Left lung (tissue), 14 donors: ENCODE results near the gene THUMPD1. TPM values are rescaled to one million over a fixed set of nuclear protein-coding genes. Genes with fewer than 3 reads are reported as not detected.

Experiments
- ATAC-seq: fragments of 200-7000 bp; cut with Tn5 transposase; one replicate; pipeline ENCODE4 v1.9.1; 2020; ENCODE audit warnings: moderate library complexity
- DNase-seq, 4 donors: peaks; one replicate each; pipeline ENCODE4 v3.0.0-alpha.2; 2013 to 2020
- H3K27ac ChIP-seq, 2 donors: fragments of 200-600 bp; sonication (generic) in 1 of 2; one replicate each; pipeline versions ENCODE4 v1.5.0 to v1.8.0; 2020 to 2021
- H3K27me3 ChIP-seq, 2 donors: fragments of 200-600 bp; sonication (generic) in 1 of 2; one replicate each; pipeline versions ENCODE4 v1.5.0 to v1.8.0; 2020 to 2021
- H3K36me3 ChIP-seq, 2 donors: fragments of 200-600 bp; sonication (generic) in 1 of 2; one replicate each; pipeline versions ENCODE4 v1.5.0 to v1.8.0; 2020 to 2021
- H3K4me1 ChIP-seq, 2 donors: fragments of 200-600 bp; one replicate each; pipeline ENCODE4 v1.8.0; 2021
- H3K4me3 ChIP-seq, 2 donors: fragments of 200-600 bp; sonication (generic) in 1 of 2; one replicate each; pipeline versions ENCODE4 v1.5.0 to v1.8.0; 2020 to 2021; ENCODE audit warnings: mild to moderate bottlenecking in 1 of 2
- H3K9me3 ChIP-seq, 2 donors: fragments of 200-600 bp; sonication (generic) in 1 of 2; one replicate each; pipeline versions ENCODE4 v1.5.0 to v1.8.0; 2020 to 2021
- CTCF ChIP-seq, 2 donors: fragments of 200-600 bp; sonication (generic) in 1 of 2; IDR thresholded peaks; one replicate each; pipeline versions ENCODE4 v1.5.0 to v1.8.0; 2021; ENCODE audit warnings: antibody characterized with exemption in 2 of 2
- intact Hi-C, 2 donors: fragments of 100-400 bp; cut with DNase I; formaldehyde crosslinking; loops; one replicate each; pipeline versions ENCODE4 v1.11.2 to v1.14.2; 2022
- long read RNA-seq, 12 donors: library from polyadenylated mRNA in 2 of 12; unstranded in 2 of 12; transcript quantifications; one replicate each; pipeline ENCODE4 v2.0.0 and lab custom pipeline, GENCODE V29; 2019 to 2026
- polyA plus RNA-seq, 6 donors: library from polyadenylated mRNA; unstranded; fragments of 120-200 nt; gene quantifications; one replicate each; pipeline ENCODE4 v1.2.1, GENCODE V29; 2013; ENCODE audit not compliant: insufficient read length in 6 of 6
- total RNA-seq, 2 donors: library from RNA; stranded (reverse); fragmentation: NEBNext Ultra II Directional; extraction: Animal tissue kit (Norgen Biotek cat#: 25700); gene quantifications; one replicate each; pipeline ENCODE4 v1.2.1, GENCODE V29; 2021
- donor health status: DM: no; HTN: yes; CAD: no.
- donor health status: DM: no; HTN: no; CAD: no.

The THUMPD1 gene
- total RNA-seq, result 10 to 100 TPM; 31.0 to 32.7 TPM
- 10 to 100 TPM; 71.0 to 87.8 (median 78.1) TPM for polyA plus RNA-seq
- long read RNA-seq, donor 1, full-length matches to known transcripts, result 29 of 40 reads
- long read RNA-seq, donor 1, partial matches to known transcripts, result 11 of 40 reads
- long read RNA-seq, donor 1, other reads (novel, unspliced or antisense), result 0 of 40 reads
- long read RNA-seq, donor 2, full-length matches to known transcripts, result 18 of 23 reads
- long read RNA-seq, donor 2, partial matches to known transcripts, result 5 of 23 reads
- long read RNA-seq, donor 2, other reads (novel, unspliced or antisense), result 0 of 23 reads
- long read RNA-seq, donor 3, full-length matches to known transcripts, result 13 of 19 reads
- long read RNA-seq, donor 3, partial matches to known transcripts, result 6 of 19 reads
- long read RNA-seq, donor 3, other reads (novel, unspliced or antisense), result 0 of 19 reads
- long read RNA-seq, donor 4, full-length matches to known transcripts, result 6 of 11 reads
- long read RNA-seq, donor 4, partial matches to known transcripts, result 2 of 11 reads
- long read RNA-seq, donor 4, other reads (novel, unspliced or antisense), result 3 of 11 reads
- long read RNA-seq, donor 5, full-length matches to known transcripts, result 14 of 21 reads
- long read RNA-seq, donor 5, partial matches to known transcripts, result 7 of 21 reads
- long read RNA-seq, donor 5, other reads (novel, unspliced or antisense), result 0 of 21 reads
- long read RNA-seq, donor 6, full-length matches to known transcripts, result 9 of 9 reads
- long read RNA-seq, donor 6, partial matches to known transcripts, result 0 of 9 reads
- long read RNA-seq, donor 6, other reads (novel, unspliced or antisense), result 0 of 9 reads
- long read RNA-seq, donor 7, full-length matches to known transcripts, result 10 of 94 reads
- long read RNA-seq, donor 7, partial matches to known transcripts, result 84 of 94 reads
- long read RNA-seq, donor 7, other reads (novel, unspliced or antisense), result 0 of 94 reads
- long read RNA-seq, donor 8, full-length matches to known transcripts, result 16 of 16 reads
- long read RNA-seq, donor 8, partial matches to known transcripts, result 0 of 16 reads
- long read RNA-seq, donor 8, other reads (novel, unspliced or antisense), result 0 of 16 reads
- long read RNA-seq, donor 9, result 0 reads
- long read RNA-seq, donor 10, partial matches to known transcripts, result 1 of 3 reads
- long read RNA-seq, donor 10, other reads (novel, unspliced or antisense), result 0 of 3 reads
- long read RNA-seq, donor 11, result 0 reads
- long read RNA-seq, donor 12, full-length matches to known transcripts, result 15 of 118 reads
- long read RNA-seq, donor 12, partial matches to known transcripts, result 103 of 118 reads
- long read RNA-seq, donor 12, other reads (novel, unspliced or antisense), result 0 of 118 reads

GRCh38 chr16:20741554-20742285 is at the start of gene THUMPD1:
Gene THUMPD1, minus strand, starts transcription at chr16:20741818. Its CDS starts 79 bp downstream, at chr16:20741739.
- intact Hi-C loops, result no loop called here
- Histone ChIP-seq H3K9me3 (peaks cover 0 to 6% of the 10 kb centered on the region in 2 donors), H3K36me3 (peaks cover 4 to 23% of the 10 kb centered on the region in 2 donors), H3K4me1 (peaks cover 9 to 30% of the 10 kb centered on the region in 2 donors), H3K4me3 (peak within 1 kb of the TSS; percentile 70 to 85), H3K27me3 (no peaks in the 10 kb centered on the region), H3K27ac (peak within 1 kb of the TSS; percentile 93 to 99)
- DNase-seq (peak; percentile 89 to 99 (median 96)), ATAC-seq (peak; percentile 97)
- TF ChIP-seq CTCF (IDR thresholded peaks at IDR 0.05), result no peak

- Histone ChIP-seq H3K9me3 (no peaks in the 10 kb centered on the region), H3K4me1 (no peaks in the 10 kb centered on the region), H3K27me3 (no peaks in the 10 kb centered on the region), H3K27ac (no peak overlapping the region), H3K36me3 (no peaks in the 10 kb centered on the region), H3K4me3 (no peak overlapping the region)
- ATAC-seq (no peak), DNase-seq (no peak)
- TF ChIP-seq CTCF (IDR thresholded peaks at IDR 0.05), result no peak
- intact Hi-C loops, result no loop called here
These were observed 47.5 kb upstream of the THUMPD1 start for GRCh38 chr16:20789130-20789529.

GRCh38 chr16:20784204-20784603 is 42.6 kb upstream of the THUMPD1 start:
- DNase-seq (no peak), ATAC-seq (no peak)
- Histone ChIP-seq H3K27ac (no peak overlapping the region), H3K9me3 (no peaks in the 10 kb centered on the region), H3K27me3 (no peaks in the 10 kb centered on the region), H3K4me1 (no peaks in the 10 kb centered on the region), H3K36me3 (peaks cover 0 to 16% of the 10 kb centered on the region in 2 donors), H3K4me3 (no peak overlapping the region)
- intact Hi-C loops, result no loop called here
- no peak for TF ChIP-seq CTCF (IDR thresholded peaks at IDR 0.05)

GRCh38 chr16:20782470-20782869 is 40.9 kb upstream of the THUMPD1 start:
- Histone ChIP-seq H3K36me3 (peaks cover 0 to 30% of the 10 kb centered on the region in 2 donors), H3K4me3 (no peak overlapping the region), H3K27me3 (no peaks in the 10 kb centered on the region), H3K27ac (no peak overlapping the region), H3K4me1 (no peaks in the 10 kb centered on the region), H3K9me3 (no peaks in the 10 kb centered on the region)
- no peak for DNase-seq
- ATAC-seq, result no peak
- no peak for TF ChIP-seq CTCF (IDR thresholded peaks at IDR 0.05)
- intact Hi-C loops, result no loop called here
